AG04450 (cell line): ENCODE results near the gene SNCG. TPM values are rescaled to one million over a fixed set of nuclear protein-coding genes. Genes with fewer than 3 reads are reported as not detected.
"Not testable (repeated sequence)": the region's sequence is repeated elsewhere in the genome, so short reads cannot be mapped to it uniquely, and the experiment has no call there.

Experiments
- CTCF ChIA-PET: fragments of 300-600, 350-600 bp; formaldehyde crosslinking; extraction: SDS; loops from one replicate; lab custom pipeline; 2022; ENCODE audit warnings: antibody characterized with exemption, inconsistent platforms; lab: Charles Lee
- POLR2A ChIA-PET: fragments of 350-600 bp; formaldehyde crosslinking; extraction: SDS; loops from one replicate; lab custom pipeline; 2021; ENCODE audit warnings: antibody characterized with exemption, inconsistent platforms; lab: Yijun Ruan, JAX
- DNase-seq: peaks from one replicate; pipeline ENCODE4 v3.0.0-alpha.2; 2011; ENCODE audit warnings: low read depth, low spot score
- H3K27ac ChIP-seq: one replicate; pipeline ENCODE4 v1.5.1; 2012; ENCODE audit warnings: low read depth, low read length, control low read depth
- H3K27me3 ChIP-seq: one replicate; pipeline ENCODE4 v1.6.0; 2012; ENCODE audit warnings: low read length; ENCODE audit not compliant: control insufficient read depth, insufficient read depth
- H3K4me3 ChIP-seq: 2 replicates; pipeline ENCODE4 v1.5.1; 2011; ENCODE audit warnings: mild to moderate bottlenecking, low read depth, low read length, control low read depth
- H3K9me3 ChIP-seq: 2 replicates; pipeline ENCODE4 v1.5.1; 2012; ENCODE audit warnings: low read length; ENCODE audit not compliant: control insufficient read depth, insufficient read depth
- polyA plus RNA-seq: library from polyadenylated mRNA; depleted of rRNA; stranded (reverse); fragments of >200 nt; gene quantifications from 2 replicates; pipeline ENCODE4 v1.2.3, GENCODE V29; 2011
- TF ChIP-seq, protein P1 (sequence below): IDR thresholded peaks from 2 replicates; pipeline ENCODE4 v1.5.1; 2011; ENCODE audit warnings: low read depth, low read length, control low read depth, inconsistent platforms

The SNCG gene
- polyA plus RNA-seq, 1 experiment, result 4.6 TPM

DNA sequence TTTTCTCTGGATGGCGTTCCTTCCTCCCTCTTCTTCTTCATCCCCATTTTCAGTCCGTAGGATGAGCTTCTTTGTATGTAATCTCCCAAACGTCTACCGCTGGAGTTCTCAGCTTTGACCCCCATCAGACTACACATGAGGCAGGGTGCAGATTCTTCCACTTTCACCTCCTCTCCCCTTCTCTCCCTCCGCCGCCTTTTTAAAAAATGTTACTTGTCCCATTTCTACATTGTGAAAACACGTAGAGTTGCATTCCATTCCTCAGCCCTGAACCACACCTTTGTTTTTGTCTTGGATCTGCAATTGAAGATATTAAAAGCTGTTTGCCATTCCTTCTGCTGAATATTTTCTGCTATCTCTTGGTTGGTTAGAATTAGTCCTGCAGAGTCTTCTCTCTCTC is 16.1 kb downstream of the SNCG start:
- ChIA-PET POLR2A (no interaction called here), CTCF (interaction anchor here (0.8 kb wide), 1 partner anchor 123 kb away, joined by 3 read pairs; no protein-coding TSS in a partner anchor)
- TF ChIP-seq, protein P1, sequence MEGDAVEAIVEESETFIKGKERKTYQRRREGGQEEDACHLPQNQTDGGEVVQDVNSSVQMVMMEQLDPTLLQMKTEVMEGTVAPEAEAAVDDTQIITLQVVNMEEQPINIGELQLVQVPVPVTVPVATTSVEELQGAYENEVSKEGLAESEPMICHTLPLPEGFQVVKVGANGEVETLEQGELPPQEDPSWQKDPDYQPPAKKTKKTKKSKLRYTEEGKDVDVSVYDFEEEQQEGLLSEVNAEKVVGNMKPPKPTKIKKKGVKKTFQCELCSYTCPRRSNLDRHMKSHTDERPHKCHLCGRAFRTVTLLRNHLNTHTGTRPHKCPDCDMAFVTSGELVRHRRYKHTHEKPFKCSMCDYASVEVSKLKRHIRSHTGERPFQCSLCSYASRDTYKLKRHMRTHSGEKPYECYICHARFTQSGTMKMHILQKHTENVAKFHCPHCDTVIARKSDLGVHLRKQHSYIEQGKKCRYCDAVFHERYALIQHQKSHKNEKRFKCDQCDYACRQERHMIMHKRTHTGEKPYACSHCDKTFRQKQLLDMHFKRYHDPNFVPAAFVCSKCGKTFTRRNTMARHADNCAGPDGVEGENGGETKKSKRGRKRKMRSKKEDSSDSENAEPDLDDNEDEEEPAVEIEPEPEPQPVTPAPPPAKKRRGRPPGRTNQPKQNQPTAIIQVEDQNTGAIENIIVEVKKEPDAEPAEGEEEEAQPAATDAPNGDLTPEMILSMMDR, result no peak
- no peak for DNase-seq
- H3K4me3 ChIP-seq, result no peak overlapping the region
- H3K27ac ChIP-seq, result no peak overlapping the region
- H3K9me3 ChIP-seq, result no peaks in the 10 kb centered on the region; the same call in 1 of the 2 replicates
- no peaks in the 10 kb centered on the region for H3K27me3 ChIP-seq

DNA sequence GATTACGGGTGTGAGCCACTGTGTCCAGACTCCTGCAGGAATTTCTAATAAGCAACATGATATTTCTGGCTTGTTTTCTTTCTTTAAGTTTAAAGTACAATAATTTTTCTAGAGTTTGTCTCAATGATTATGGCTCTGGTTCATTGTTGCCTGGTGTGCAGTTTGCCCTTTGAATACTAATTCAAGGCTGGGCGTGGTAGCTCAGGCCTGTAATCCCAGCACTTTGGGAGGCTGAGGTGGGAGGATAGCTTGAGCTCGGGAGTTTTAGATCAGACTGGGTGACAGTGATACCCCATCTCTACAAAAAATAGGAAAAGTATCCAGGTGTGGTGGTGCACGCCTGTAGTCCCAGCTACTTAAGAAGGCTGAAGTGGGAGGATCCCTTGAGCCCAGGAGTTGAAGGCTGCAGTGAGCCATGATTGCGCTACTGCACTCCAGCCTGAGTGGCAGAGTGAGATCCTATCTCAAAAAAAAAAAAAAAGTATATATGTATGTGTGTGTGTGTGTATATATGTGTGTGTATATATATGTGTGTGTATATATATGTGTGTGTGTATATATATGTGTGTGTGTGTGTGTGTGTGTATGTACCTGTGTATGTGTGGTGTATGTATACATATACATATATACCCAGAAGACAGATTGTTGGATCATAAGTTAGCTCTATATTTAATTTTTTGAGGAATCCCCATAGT is 18.1 kb downstream of the SNCG start:
- no peaks in the 10 kb centered on the region for H3K9me3 ChIP-seq
- H3K27ac ChIP-seq, result no peak overlapping the region
- POLR2A ChIA-PET, result no interaction called here
- TF ChIP-seq, protein P1, result no peak
- H3K27me3 ChIP-seq, result no peaks in the 10 kb centered on the region
- DNase-seq, result no peak
- H3K4me3 ChIP-seq, result no peak overlapping the region
- CTCF ChIA-PET, result interaction anchor here (0.6 kb wide), 1 partner anchor 38 kb away, joined by 3 read pairs; no protein-coding TSS in a partner anchor

DNA sequence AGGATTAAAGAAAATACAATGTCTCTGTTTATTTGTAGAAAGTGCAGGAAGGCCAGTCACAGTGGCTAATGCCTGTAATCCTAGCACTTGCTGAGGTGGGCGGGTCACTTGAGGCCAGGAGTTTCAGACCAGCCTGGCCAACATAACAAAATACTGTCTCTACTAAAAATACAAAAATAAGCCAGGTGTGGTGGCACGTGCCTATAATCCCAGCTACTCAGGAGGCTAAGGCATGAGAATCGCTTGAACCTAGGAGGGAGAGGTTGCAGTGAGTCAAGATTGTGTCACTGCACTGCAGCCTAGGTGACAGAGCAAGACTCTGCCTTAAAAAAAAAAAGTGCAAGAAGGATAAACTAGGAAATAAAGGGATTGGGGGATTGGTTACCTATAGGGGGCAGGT is 20.1 kb downstream of the SNCG start:
- DNase-seq, H3K27me3 ChIP-seq, POLR2A ChIA-PET, CTCF ChIA-PET, H3K9me3 ChIP-seq, H3K4me3 ChIP-seq, H3K27ac ChIP-seq: not testable (repeated sequence)

DNA sequence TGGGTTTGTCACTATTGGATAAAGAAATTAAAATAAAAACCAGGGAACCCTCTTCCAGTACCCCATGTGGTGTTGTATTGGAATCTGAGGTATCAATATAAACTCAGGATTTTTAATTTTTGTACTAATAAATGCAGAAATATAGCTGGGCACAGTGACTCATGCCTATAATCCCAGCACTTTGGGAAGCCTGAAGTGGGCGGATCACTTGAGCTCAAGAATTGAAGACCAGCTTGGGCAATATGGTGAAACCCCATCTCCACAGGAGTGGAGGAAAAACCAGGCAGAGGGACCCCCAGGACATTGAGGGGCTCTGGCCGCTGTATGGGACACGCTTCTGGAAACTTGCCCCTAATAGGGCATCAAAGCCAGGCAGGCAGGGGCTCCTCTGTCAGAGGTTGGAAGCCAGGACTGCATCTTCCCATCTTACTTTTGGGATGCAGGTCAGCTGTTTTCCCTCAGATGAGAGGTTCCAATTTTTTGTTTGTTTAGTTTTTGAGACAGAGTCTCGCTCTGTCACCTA is 21.0 kb downstream of the SNCG start:
- H3K27me3 ChIP-seq, result no peaks in the 10 kb centered on the region
- ChIA-PET POLR2A (no interaction called here), CTCF (no interaction called here)
- H3K9me3 ChIP-seq, result no peaks in the 10 kb centered on the region
- no peak overlapping the region for H3K4me3 ChIP-seq
- no peak overlapping the region for H3K27ac ChIP-seq
- DNase-seq, result no peak
- TF ChIP-seq, protein P1, result no peak

DNA sequence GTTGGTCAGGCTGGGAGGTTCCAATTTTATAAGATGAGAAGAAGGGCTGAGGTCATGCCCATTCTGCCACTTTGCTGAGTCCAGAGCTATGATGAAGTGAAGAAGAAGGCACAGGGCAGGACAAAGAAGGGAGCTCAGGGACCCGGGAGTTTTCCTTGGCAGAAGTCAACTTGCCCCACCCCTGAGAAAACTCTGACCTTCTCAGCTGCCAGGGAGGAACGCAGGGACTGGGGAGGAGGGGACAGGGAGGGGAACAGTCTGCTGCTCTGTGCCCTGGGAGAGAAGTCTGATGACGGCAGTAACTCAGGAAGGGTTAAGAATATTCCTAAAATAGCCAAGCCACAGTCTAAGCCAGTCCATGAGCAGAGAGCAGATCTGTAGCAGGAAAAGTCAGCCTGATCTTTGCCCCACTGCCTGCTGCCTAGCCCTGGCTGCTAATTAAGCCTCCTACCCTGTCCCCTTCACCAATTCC is 21.6 kb downstream of the SNCG start:
- CTCF ChIA-PET, result no interaction called here

DNA sequence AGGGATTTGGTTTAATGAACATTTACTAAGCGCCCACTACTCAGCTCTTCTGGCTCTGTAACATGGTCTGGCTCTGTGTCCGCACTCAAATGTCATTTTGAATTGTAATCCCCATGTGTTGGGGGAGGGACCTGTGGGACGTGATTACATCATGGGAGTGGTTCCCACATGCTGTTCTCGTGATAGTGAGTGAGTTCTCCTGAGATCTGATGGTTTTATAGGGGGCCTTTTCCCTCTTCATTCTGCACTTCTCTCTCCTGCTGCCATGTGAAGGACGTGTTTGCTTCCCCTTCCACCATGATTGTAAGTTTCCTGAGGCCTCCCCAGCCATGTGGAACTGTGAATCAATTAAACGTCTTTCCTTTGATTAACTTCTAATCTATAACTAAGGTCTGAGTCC is 22.6 kb downstream of the SNCG start:
- DNase-seq, CTCF ChIA-PET, H3K27me3 ChIP-seq, H3K27ac ChIP-seq, POLR2A ChIA-PET, H3K4me3 ChIP-seq, H3K9me3 ChIP-seq: not testable (repeated sequence)

More for the DNA sequence above, 21.6 kb downstream of the SNCG start:
- TF ChIP-seq, protein P1, result no peak
- DNase-seq, result no peak
- no peak overlapping the region for H3K4me3 ChIP-seq
- POLR2A ChIA-PET, result no interaction called here
- H3K27me3 ChIP-seq, result no peaks in the 10 kb centered on the region
- no peak overlapping the region for H3K27ac ChIP-seq
- H3K9me3 ChIP-seq, result no peaks in the 10 kb centered on the region
